A673 (cell line): ENCODE data around the gene SRMS.

ENCODE experiments used
- EZH2 ChIP-seq: fragments of 200-600 bp; sonication (generic); IDR thresholded peaks from 2 replicates; pipeline ENCODE4 v1.6.1; 2017; ENCODE audit warnings: borderline replicate concordance, low read depth, mild to moderate bottlenecking, mixed read lengths, antibody characterized with exemption, low read length; ENCODE audit not compliant: poor library complexity, severe bottlenecking
- TF ChIP-seq, protein P1 (sequence below): fragments of 300-800, 200-600 bp; sonication (generic); conservative IDR thresholded peaks from 2 replicates; pipeline ENCODE4 v1.5.1; 2017; ENCODE audit warnings: low read depth, mild to moderate bottlenecking, antibody characterized with exemption, low read length, moderate library complexity, mixed read lengths

DNA sequence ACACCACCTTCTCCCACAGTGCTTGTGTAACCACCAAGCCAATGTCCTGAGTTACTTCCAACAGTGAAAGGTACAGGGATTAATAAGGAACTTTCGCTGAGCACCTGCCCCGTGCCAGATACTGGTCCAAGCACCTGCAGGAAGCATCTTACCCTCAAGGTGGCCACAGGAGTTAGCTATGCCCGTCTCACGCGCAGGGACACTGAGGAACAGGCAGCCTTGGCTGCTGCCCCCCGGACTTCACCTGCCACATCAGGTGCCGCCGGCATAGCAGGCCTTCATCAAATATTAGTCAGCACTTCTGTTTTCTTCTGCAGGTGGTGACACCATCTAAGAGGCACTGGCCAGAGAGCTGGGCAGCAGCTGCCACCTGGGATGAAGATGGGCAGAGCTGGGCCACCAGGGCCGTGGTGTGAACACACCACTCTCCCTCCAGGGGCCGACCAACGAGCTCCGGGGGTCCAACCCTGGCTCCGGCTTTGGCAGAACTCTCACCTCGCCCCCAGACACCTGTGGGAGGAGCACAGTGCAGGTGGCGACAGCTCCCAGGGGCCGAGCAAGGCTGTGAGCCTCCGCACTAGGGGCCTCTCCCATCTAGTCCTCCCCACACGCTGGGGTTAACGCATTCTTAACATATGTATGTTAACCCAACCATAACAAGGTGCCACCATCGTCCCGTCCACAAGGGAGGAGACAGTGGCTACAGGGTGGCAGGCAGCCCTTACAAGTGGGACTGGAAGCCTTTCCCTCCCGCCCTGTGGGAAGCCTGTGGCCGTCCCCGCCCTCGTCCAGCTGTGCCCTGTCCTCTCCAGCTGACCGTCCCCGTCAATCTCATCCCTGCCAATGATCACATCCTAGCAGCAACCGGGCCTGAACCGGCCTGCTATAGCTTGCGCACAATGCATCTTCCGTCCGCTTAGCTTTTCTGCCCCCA lies 29.9 kb downstream of the SRMS start:
- TF ChIP-seq EZH2 = no peak
- TF ChIP-seq, protein P1, sequence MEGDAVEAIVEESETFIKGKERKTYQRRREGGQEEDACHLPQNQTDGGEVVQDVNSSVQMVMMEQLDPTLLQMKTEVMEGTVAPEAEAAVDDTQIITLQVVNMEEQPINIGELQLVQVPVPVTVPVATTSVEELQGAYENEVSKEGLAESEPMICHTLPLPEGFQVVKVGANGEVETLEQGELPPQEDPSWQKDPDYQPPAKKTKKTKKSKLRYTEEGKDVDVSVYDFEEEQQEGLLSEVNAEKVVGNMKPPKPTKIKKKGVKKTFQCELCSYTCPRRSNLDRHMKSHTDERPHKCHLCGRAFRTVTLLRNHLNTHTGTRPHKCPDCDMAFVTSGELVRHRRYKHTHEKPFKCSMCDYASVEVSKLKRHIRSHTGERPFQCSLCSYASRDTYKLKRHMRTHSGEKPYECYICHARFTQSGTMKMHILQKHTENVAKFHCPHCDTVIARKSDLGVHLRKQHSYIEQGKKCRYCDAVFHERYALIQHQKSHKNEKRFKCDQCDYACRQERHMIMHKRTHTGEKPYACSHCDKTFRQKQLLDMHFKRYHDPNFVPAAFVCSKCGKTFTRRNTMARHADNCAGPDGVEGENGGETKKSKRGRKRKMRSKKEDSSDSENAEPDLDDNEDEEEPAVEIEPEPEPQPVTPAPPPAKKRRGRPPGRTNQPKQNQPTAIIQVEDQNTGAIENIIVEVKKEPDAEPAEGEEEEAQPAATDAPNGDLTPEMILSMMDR = no peak
